HEK293 (cell line): ENCODE measurements around the gene LHFPL2.

Experiments
- BCL11B ChIP-seq: fragments of 450-650 bp; formaldehyde crosslinking; IDR thresholded peaks from 2 replicates; pipeline ENCODE4 v1.5.1; 2016; ENCODE audit warnings: low read depth, missing biosample characterization, missing genetic modification characterization
- KLF9 ChIP-seq: fragments of 450-650 bp; formaldehyde crosslinking; IDR thresholded peaks from 2 replicates; pipeline ENCODE4 v1.5.1; 2016; ENCODE audit warnings: missing biosample characterization, missing genetic modification characterization, low read depth
- REPIN1 ChIP-seq: fragments of 450-650 bp; formaldehyde crosslinking; IDR thresholded peaks from 2 replicates; pipeline ENCODE4 v1.5.1; 2017; ENCODE audit warnings: missing biosample characterization, missing genetic modification characterization, low read depth
- SALL2 ChIP-seq: fragments of 450-650 bp; formaldehyde crosslinking; IDR thresholded peaks from 2 replicates; pipeline ENCODE4 v1.5.0; 2017; ENCODE audit warnings: missing biosample characterization, mild to moderate bottlenecking, missing genetic modification characterization, borderline replicate concordance
- SCRT2 ChIP-seq: fragments of 450-650 bp; formaldehyde crosslinking; IDR thresholded peaks from 2 replicates; pipeline ENCODE4 v1.5.1; 2016; ENCODE audit warnings: missing biosample characterization, missing genetic modification characterization
- ZBTB1 ChIP-seq: fragments of 450-650 bp; formaldehyde crosslinking; IDR thresholded peaks from 2 replicates; pipeline ENCODE4 v1.5.1; 2016; ENCODE audit warnings: missing biosample characterization, missing genetic modification characterization
- ZNF169 ChIP-seq: fragments of 450-650 bp; formaldehyde crosslinking; IDR thresholded peaks from 2 replicates; pipeline ENCODE4 v1.5.1; 2016; ENCODE audit warnings: missing biosample characterization, missing genetic modification characterization
- ZNF2 ChIP-seq: fragments of 450-650 bp; formaldehyde crosslinking; IDR thresholded peaks from 2 replicates; pipeline ENCODE4 v1.5.1; 2016; ENCODE audit warnings: missing biosample characterization, missing genetic modification characterization
- ZNF274 ChIP-seq, 2 experiments: fragments of 200-500 bp in 1 of 2; fragments of 450-650 bp in 1 of 2; sonication (Bioruptor generic) in 1 of 2; formaldehyde crosslinking in 1 of 2; IDR thresholded peaks; 2 replicates each; pipeline versions ENCODE4 v1.5.1 to v1.6.1; 2014 to 2016; ENCODE audit warnings: borderline replicate concordance in 1 of 2, inconsistent platforms in 1 of 2, low read length in 1 of 2, missing biosample characterization in 1 of 2, missing genetic modification characterization in 1 of 2
- ZNF37A ChIP-seq: fragments of 450-650 bp; IDR thresholded peaks from 2 replicates; pipeline ENCODE4 v1.5.1; 2018; ENCODE audit warnings: missing biosample characterization, missing genetic modification characterization
- ZNF404 ChIP-seq: fragments of 450-650 bp; formaldehyde crosslinking; IDR thresholded peaks from 2 replicates; pipeline ENCODE4 v1.5.1; 2017; ENCODE audit warnings: missing biosample characterization, missing genetic modification characterization
- ZNF433 ChIP-seq: fragments of 450-650 bp; formaldehyde crosslinking; IDR thresholded peaks from 2 replicates; pipeline ENCODE4 v1.5.1; 2016; ENCODE audit warnings: missing biosample characterization, missing genetic modification characterization, low read depth
- ZNF530 ChIP-seq: fragments of 450-650 bp; formaldehyde crosslinking; IDR thresholded peaks from 2 replicates; pipeline ENCODE4 v1.5.1; 2016; ENCODE audit warnings: low read depth, missing biosample characterization, missing genetic modification characterization
- ZNF549 ChIP-seq: fragments of 450-650 bp; IDR thresholded peaks from 2 replicates; pipeline ENCODE4 v1.5.1; 2018; ENCODE audit warnings: missing biosample characterization, missing genetic modification characterization, mild to moderate bottlenecking, inconsistent platforms, moderate library complexity
- ZNF623 ChIP-seq: fragments of 450-650 bp; formaldehyde crosslinking; IDR thresholded peaks from 2 replicates; pipeline ENCODE4 v1.5.1; 2016; ENCODE audit warnings: missing biosample characterization, missing genetic modification characterization
- ZNF837 ChIP-seq: fragments of 450-650 bp; formaldehyde crosslinking; IDR thresholded peaks from 2 replicates; pipeline ENCODE4 v1.5.1; 2016; ENCODE audit warnings: missing biosample characterization, missing genetic modification characterization
- ZSCAN30 ChIP-seq: fragments of 450-650 bp; IDR thresholded peaks from 2 replicates; pipeline ENCODE4 v1.5.1; 2018; ENCODE audit warnings: missing biosample characterization, mild to moderate bottlenecking, missing genetic modification characterization, moderate library complexity
- TF ChIP-seq, protein P1 (sequence below): fragments of 450-650 bp; formaldehyde crosslinking; IDR thresholded peaks from 2 replicates; pipeline ENCODE4 v1.5.1; 2017; ENCODE audit warnings: missing biosample characterization, missing genetic modification characterization
- TF ChIP-seq, protein P2 (sequence below): fragments of 450-650 bp; formaldehyde crosslinking; IDR thresholded peaks from 2 replicates; pipeline ENCODE4 v1.5.1; 2016; ENCODE audit warnings: missing biosample characterization, missing genetic modification characterization
- TF ChIP-seq, protein P3 (sequence below): fragments of 450-650 bp; formaldehyde crosslinking; IDR thresholded peaks from 2 replicates; pipeline ENCODE4; 2016; ENCODE audit warnings: missing biosample characterization, missing genetic modification characterization
- TF ChIP-seq, protein P4 (sequence below): fragments of 450-650 bp; formaldehyde crosslinking; IDR thresholded peaks from 2 replicates; pipeline ENCODE4 v1.5.1; 2017; ENCODE audit warnings: missing biosample characterization, mild to moderate bottlenecking, missing genetic modification characterization, moderate library complexity
- TF ChIP-seq, protein P5 (sequence below): fragments of 450-650 bp; formaldehyde crosslinking; IDR thresholded peaks from 2 replicates; pipeline ENCODE4 v1.5.1; 2016; ENCODE audit warnings: missing biosample characterization, missing genetic modification characterization
- TF ChIP-seq, protein P6 (sequence below): fragments of 450-650 bp; formaldehyde crosslinking; conservative IDR thresholded peaks from 2 replicates; pipeline ENCODE4 v1.5.1; 2016; ENCODE audit warnings: low read depth, missing biosample characterization, missing genetic modification characterization
- TF ChIP-seq, protein P7 (sequence below): fragments of 450-650 bp; formaldehyde crosslinking; IDR thresholded peaks from 2 replicates; pipeline ENCODE4 v1.5.1; 2017; ENCODE audit warnings: missing biosample characterization, missing genetic modification characterization

The LHFPL2 gene

DNA sequence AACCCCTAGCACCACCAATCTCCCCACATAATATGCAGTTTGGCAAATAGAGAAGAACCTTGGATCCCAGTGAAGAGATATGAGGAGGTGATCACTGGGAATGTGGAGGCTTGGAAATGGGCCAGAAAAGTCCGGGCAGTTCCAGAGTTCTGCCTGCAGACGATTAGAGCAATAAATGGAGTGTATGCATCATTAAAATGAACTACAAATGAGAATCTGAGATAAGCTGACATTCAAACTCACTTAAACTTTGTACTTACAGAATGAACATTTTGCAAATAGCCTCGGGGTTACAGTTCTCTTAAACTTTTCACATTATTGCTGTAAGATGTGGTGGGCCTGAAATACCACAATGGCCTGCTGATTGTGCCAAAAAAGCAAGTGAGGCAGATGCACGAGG lies 23.0 kb upstream of the LHFPL2 start (continued):
- TF ChIP-seq ZNF274 (IDR thresholded peaks at IDR 0.05; ENCODE audit: low read length): no peak
- no peak for TF ChIP-seq ZNF274 (tag by site-specific recombination; IDR thresholded peaks at IDR 0.05; ENCODE audit: borderline replicate concordance)
- TF ChIP-seq ZNF169: no peak
- TF ChIP-seq ZNF837 (tag by site-specific recombination): no peak
- TF ChIP-seq ZNF37A: no peak
- no peak for TF ChIP-seq SALL2 (tag by site-specific recombination)
- TF ChIP-seq ZNF433 (tag by site-specific recombination): no peak
- 0 out of 2 replicates have a peak, but pooled peaks have one; percentile 52 for TF ChIP-seq BCL11B (tag by site-specific recombination)
- TF ChIP-seq ZNF530: no peak
- TF ChIP-seq SCRT2: no peak
- TF ChIP-seq ZNF549: no peak
- TF ChIP-seq ZNF404 (tag by site-specific recombination): no peak
- TF ChIP-seq REPIN1 (tag by site-specific recombination): no peak
- TF ChIP-seq, protein P1, sequence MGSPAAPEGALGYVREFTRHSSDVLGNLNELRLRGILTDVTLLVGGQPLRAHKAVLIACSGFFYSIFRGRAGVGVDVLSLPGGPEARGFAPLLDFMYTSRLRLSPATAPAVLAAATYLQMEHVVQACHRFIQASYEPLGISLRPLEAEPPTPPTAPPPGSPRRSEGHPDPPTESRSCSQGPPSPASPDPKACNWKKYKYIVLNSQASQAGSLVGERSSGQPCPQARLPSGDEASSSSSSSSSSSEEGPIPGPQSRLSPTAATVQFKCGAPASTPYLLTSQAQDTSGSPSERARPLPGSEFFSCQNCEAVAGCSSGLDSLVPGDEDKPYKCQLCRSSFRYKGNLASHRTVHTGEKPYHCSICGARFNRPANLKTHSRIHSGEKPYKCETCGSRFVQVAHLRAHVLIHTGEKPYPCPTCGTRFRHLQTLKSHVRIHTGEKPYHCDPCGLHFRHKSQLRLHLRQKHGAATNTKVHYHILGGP (tag by site-specific recombination): no peak
- peak; percentile 63 for TF ChIP-seq ZNF2 (tag by site-specific recombination)
- TF ChIP-seq, protein P2, sequence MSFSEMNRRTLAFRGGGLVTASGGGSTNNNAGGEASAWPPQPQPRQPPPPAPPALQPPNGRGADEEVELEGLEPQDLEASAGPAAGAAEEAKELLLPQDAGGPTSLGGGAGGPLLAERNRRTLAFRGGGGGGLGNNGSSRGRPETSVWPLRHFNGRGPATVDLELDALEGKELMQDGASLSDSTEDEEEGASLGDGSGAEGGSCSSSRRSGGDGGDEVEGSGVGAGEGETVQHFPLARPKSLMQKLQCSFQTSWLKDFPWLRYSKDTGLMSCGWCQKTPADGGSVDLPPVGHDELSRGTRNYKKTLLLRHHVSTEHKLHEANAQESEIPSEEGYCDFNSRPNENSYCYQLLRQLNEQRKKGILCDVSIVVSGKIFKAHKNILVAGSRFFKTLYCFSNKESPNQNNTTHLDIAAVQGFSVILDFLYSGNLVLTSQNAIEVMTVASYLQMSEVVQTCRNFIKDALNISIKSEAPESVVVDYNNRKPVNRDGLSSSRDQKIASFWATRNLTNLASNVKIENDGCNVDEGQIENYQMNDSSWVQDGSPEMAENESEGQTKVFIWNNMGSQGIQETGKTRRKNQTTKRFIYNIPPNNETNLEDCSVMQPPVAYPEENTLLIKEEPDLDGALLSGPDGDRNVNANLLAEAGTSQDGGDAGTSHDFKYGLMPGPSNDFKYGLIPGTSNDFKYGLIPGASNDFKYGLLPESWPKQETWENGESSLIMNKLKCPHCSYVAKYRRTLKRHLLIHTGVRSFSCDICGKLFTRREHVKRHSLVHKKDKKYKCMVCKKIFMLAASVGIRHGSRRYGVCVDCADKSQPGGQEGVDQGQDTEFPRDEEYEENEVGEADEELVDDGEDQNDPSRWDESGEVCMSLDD (tag by site-specific recombination): no peak
- TF ChIP-seq ZBTB1: no peak
- no peak for TF ChIP-seq ZNF623 (tag by site-specific recombination)
- peak; percentile 71; the same call in 1 of the 2 replicates for TF ChIP-seq ZSCAN30 (tag by site-specific recombination)
- TF ChIP-seq, protein P3, sequence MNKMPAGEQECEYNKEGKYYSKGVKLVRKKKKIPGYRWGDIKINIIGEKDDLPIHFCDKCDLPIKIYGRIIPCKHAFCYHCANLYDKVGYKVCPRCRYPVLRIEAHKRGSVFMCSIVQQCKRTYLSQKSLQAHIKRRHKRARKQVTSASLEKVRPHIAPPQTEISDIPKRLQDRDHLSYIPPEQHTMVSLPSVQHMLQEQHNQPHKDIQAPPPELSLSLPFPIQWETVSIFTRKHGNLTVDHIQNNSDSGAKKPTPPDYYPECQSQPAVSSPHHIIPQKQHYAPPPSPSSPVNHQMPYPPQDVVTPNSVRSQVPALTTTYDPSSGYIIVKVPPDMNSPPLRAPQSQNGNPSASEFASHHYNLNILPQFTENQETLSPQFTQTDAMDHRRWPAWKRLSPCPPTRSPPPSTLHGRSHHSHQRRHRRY (tag by site-specific recombination): no peak
- TF ChIP-seq, protein P4, sequence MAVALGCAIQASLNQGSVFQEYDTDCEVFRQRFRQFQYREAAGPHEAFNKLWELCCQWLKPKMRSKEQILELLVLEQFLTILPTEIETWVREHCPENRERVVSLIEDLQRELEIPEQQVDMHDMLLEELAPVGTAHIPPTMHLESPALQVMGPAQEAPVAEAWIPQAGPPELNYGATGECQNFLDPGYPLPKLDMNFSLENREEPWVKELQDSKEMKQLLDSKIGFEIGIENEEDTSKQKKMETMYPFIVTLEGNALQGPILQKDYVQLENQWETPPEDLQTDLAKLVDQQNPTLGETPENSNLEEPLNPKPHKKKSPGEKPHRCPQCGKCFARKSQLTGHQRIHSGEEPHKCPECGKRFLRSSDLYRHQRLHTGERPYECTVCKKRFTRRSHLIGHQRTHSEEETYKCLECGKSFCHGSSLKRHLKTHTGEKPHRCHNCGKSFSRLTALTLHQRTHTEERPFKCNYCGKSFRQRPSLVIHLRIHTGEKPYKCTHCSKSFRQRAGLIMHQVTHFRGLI: no peak
- TF ChIP-seq, protein P5, sequence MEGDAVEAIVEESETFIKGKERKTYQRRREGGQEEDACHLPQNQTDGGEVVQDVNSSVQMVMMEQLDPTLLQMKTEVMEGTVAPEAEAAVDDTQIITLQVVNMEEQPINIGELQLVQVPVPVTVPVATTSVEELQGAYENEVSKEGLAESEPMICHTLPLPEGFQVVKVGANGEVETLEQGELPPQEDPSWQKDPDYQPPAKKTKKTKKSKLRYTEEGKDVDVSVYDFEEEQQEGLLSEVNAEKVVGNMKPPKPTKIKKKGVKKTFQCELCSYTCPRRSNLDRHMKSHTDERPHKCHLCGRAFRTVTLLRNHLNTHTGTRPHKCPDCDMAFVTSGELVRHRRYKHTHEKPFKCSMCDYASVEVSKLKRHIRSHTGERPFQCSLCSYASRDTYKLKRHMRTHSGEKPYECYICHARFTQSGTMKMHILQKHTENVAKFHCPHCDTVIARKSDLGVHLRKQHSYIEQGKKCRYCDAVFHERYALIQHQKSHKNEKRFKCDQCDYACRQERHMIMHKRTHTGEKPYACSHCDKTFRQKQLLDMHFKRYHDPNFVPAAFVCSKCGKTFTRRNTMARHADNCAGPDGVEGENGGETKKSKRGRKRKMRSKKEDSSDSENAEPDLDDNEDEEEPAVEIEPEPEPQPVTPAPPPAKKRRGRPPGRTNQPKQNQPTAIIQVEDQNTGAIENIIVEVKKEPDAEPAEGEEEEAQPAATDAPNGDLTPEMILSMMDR: no peak
- TF ChIP-seq, protein P6, sequence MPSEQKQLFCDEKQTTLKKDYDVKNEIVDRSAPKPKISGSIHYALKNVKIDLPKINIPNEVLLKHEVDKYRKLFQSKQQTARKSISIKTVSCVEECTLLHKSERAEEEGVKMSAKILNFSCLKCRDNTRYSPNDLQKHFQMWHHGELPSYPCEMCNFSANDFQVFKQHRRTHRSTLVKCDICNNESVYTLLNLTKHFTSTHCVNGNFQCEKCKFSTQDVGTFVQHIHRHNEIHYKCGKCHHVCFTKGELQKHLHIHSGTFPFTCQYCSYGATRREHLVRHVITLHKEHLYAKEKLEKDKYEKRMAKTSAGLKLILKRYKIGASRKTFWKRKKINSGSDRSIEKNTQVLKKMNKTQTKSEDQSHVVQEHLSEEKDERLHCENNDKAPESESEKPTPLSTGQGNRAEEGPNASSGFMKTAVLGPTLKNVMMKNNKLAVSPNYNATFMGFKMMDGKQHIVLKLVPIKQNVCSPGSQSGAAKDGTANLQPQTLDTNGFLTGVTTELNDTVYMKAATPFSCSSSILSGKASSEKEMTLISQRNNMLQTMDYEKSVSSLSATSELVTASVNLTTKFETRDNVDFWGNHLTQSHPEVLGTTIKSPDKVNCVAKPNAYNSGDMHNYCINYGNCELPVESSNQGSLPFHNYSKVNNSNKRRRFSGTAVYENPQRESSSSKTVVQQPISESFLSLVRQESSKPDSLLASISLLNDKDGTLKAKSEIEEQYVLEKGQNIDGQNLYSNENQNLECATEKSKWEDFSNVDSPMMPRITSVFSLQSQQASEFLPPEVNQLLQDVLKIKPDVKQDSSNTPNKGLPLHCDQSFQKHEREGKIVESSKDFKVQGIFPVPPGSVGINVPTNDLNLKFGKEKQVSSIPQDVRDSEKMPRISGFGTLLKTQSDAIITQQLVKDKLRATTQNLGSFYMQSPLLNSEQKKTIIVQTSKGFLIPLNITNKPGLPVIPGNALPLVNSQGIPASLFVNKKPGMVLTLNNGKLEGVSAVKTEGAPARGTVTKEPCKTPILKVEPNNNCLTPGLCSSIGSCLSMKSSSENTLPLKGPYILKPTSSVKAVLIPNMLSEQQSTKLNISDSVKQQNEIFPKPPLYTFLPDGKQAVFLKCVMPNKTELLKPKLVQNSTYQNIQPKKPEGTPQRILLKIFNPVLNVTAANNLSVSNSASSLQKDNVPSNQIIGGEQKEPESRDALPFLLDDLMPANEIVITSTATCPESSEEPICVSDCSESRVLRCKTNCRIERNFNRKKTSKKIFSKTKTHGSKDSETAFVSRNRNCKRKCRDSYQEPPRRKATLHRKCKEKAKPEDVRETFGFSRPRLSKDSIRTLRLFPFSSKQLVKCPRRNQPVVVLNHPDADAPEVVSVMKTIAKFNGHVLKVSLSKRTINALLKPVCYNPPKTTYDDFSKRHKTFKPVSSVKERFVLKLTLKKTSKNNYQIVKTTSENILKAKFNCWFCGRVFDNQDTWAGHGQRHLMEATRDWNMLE (tag by site-specific recombination): 0 out of 2 replicates have a peak, but pooled peaks have one; percentile 36
- TF ChIP-seq, protein P7, sequence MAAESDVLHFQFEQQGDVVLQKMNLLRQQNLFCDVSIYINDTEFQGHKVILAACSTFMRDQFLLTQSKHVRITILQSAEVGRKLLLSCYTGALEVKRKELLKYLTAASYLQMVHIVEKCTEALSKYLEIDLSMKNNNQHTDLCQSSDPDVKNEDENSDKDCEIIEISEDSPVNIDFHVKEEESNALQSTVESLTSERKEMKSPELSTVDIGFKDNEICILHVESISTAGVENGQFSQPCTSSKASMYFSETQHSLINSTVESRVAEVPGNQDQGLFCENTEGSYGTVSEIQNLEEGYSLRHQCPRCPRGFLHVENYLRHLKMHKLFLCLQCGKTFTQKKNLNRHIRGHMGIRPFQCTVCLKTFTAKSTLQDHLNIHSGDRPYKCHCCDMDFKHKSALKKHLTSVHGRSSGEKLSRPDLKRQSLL (tag by site-specific recombination): no peak
- TF ChIP-seq KLF9 (tag by site-specific recombination): no peak
